Mesenchymal stem cell (in vitro differentiated cells and primary cell): ENCODE measurements around the gene VPS35L.
"Not testable (repeated sequence)": the region's sequence is repeated elsewhere in the genome, so short reads cannot be mapped to it uniquely, and the experiment has no call there.

ENCODE experiments used
- DNase-seq: peaks from one replicate; pipeline ENCODE4 v3.0.0-alpha.2; 2013
- H2AFZ ChIP-seq: one replicate; pipeline ENCODE4 v1.6.1; 2013; ENCODE audit warnings: low read depth, mild to moderate bottlenecking, control low read depth, inconsistent platforms, low read length, moderate library complexity
- H2AK5ac ChIP-seq: 2 replicates; pipeline ENCODE4 v1.6.1; 2013; ENCODE audit warnings: low read length, moderate library complexity, mild to moderate bottlenecking, inconsistent platforms; ENCODE audit not compliant: severe bottlenecking
- H2BK120ac ChIP-seq: one replicate; pipeline ENCODE4 v1.6.1; 2013; ENCODE audit warnings: low read depth, mild to moderate bottlenecking, inconsistent platforms, low read length, moderate library complexity
- H2BK12ac ChIP-seq, 2 experiments: one replicate each; pipeline ENCODE4 v1.6.1; 2013; ENCODE audit warnings: inconsistent platforms in 2 of 2, low read length in 2 of 2, mild to moderate bottlenecking in 2 of 2, moderate library complexity in 2 of 2, control low read depth in 1 of 2
- H2BK15ac ChIP-seq: one replicate; pipeline ENCODE4 v1.6.1; 2013; ENCODE audit warnings: mild to moderate bottlenecking, low read depth, inconsistent platforms; ENCODE audit not compliant: poor library complexity, severe bottlenecking
- H2BK5ac ChIP-seq: 2 replicates; pipeline ENCODE4 v1.6.1; 2013; ENCODE audit warnings: low read depth, mild to moderate bottlenecking, low read length, control low read depth, inconsistent platforms; ENCODE audit not compliant: poor library complexity, severe bottlenecking
- H3K14ac ChIP-seq, 2 experiments: one replicate each; pipeline ENCODE4 v1.6.1; 2013; ENCODE audit warnings: inconsistent platforms in 2 of 2, low read length in 2 of 2, control low read depth in 1 of 2, mild to moderate bottlenecking in 1 of 2, moderate library complexity in 1 of 2
- H3K18ac ChIP-seq, 2 experiments: one replicate each; pipeline ENCODE4 v1.6.1; 2013; ENCODE audit warnings: inconsistent platforms in 2 of 2, low read length in 2 of 2, control low read depth in 1 of 2, low read depth in 1 of 2, mild to moderate bottlenecking in 1 of 2
- H3K23ac ChIP-seq, 2 experiments: one replicate each; pipeline ENCODE4 v1.6.1; 2013; ENCODE audit warnings: inconsistent platforms in 2 of 2, low read length in 2 of 2, mild to moderate bottlenecking in 2 of 2, moderate library complexity in 2 of 2, control low read depth in 1 of 2
- H3K27ac ChIP-seq: 2 replicates; pipeline ENCODE4 v1.5.1; 2013; ENCODE audit warnings: mild to moderate bottlenecking, moderate library complexity, low read length, control low read depth, inconsistent platforms; ENCODE audit not compliant: poor library complexity, severe bottlenecking
- H3K27me3 ChIP-seq, 2 experiments: 2 replicates each; pipeline versions ENCODE4 v1.6.1 to v1.7.0; 2013; ENCODE audit warnings: low read length in 2 of 2, mild to moderate bottlenecking in 2 of 2, moderate library complexity in 2 of 2, control low read depth in 1 of 2, inconsistent platforms in 1 of 2; ENCODE audit not compliant: control insufficient read depth in 1 of 2, insufficient read depth in 1 of 2
- H3K36me3 ChIP-seq, 2 experiments: 2 replicates each; pipeline versions ENCODE4 v1.6.1 to v1.7.0; 2013; ENCODE audit warnings: low read length in 2 of 2, control low read depth in 1 of 2, inconsistent platforms in 1 of 2, low read depth in 1 of 2, mild to moderate bottlenecking in 1 of 2; ENCODE audit not compliant: insufficient read depth in 2 of 2, control insufficient read depth in 1 of 2
- H3K4ac ChIP-seq, 2 experiments: one replicate each; pipeline ENCODE4 v1.6.1; 2013; ENCODE audit warnings: inconsistent platforms in 2 of 2, low read length in 2 of 2, mild to moderate bottlenecking in 2 of 2, moderate library complexity in 2 of 2, control low read depth in 1 of 2, low read depth in 1 of 2
- H3K4me1 ChIP-seq: 2 replicates; pipeline ENCODE4 v1.6.1; 2013; ENCODE audit warnings: low read depth, low read length, control low read depth; ENCODE audit not compliant: control insufficient read depth, insufficient read depth
- H3K4me2 ChIP-seq: 2 replicates; pipeline ENCODE4 v1.6.1; 2013; ENCODE audit warnings: low read length, mild to moderate bottlenecking, inconsistent platforms; ENCODE audit not compliant: poor library complexity, severe bottlenecking
- H3K4me3 ChIP-seq, 2 experiments: 2 replicates each; pipeline versions ENCODE4 v1.5.1 to v1.7.0; 2013; ENCODE audit warnings: low read length in 2 of 2, mild to moderate bottlenecking in 2 of 2, control low read depth in 1 of 2, low read depth in 1 of 2; ENCODE audit not compliant: insufficient read depth in 1 of 2
- H3K79me1 ChIP-seq: replicated peaks from 2 replicates; pipeline ENCODE4 v1.6.1; 2013; ENCODE audit warnings: mild to moderate bottlenecking, control low read depth, low read length, inconsistent platforms; ENCODE audit not compliant: poor library complexity, severe bottlenecking
- H3K9ac ChIP-seq: 2 replicates; pipeline ENCODE4 v1.7.0; 2013; ENCODE audit warnings: mild to moderate bottlenecking, low read length, moderate library complexity
- H3K9me3 ChIP-seq: 2 replicates; pipeline ENCODE4 v1.7.0; 2013; ENCODE audit warnings: mild to moderate bottlenecking, low read length; ENCODE audit not compliant: control insufficient read depth
- H4K8ac ChIP-seq: one replicate; pipeline ENCODE4 v1.6.1; 2013; ENCODE audit warnings: inconsistent platforms, mild to moderate bottlenecking, low read length, moderate library complexity
- H4K91ac ChIP-seq: one replicate; pipeline ENCODE4 v1.6.1; 2013; ENCODE audit warnings: mild to moderate bottlenecking, low read length, inconsistent platforms
- WGBS: methylation state at CpG from one replicate; pipeline ENCODE4 v1.1.7; 2013; ENCODE audit warnings: mixed read lengths; 5-methylcytosine and 5-hydroxymethylcytosine counted together

VPS35L gene

GRCh38 chr16:19678804-19679203 is 123.3 kb downstream of the VPS35L start:
- H3K23ac ChIP-seq, result no peak overlapping the region
- H2BK15ac ChIP-seq, result no peak overlapping the region
- no peak overlapping the region for H3K4me3 ChIP-seq
- no peak overlapping the region for H2AK5ac ChIP-seq
- H4K91ac ChIP-seq, result no peak overlapping the region
- no peak overlapping the region for H2BK120ac ChIP-seq
- H3K27me3 ChIP-seq, result no peaks in the 10 kb centered on the region
- no peak overlapping the region for H2AFZ ChIP-seq
- no peak overlapping the region for H3K18ac ChIP-seq
- H3K4me1 ChIP-seq, result no peaks in the 10 kb centered on the region
- no peak overlapping the region for H3K4me2 ChIP-seq
- H3K36me3 ChIP-seq, result peaks cover 36 to 67% of the 10 kb centered on the region in 2 experiments
- WGBS, result over 99% methylated on average over 7 of the region's 7 CpGs
- no peak overlapping the region for H2BK5ac ChIP-seq
- H2BK12ac ChIP-seq, result no peak overlapping the region
- no peak overlapping the region for H4K8ac ChIP-seq
- DNase-seq, result no peak
- H3K4ac ChIP-seq, result no peak overlapping the region
- H3K9ac ChIP-seq, result no peak overlapping the region
- H3K27ac ChIP-seq, result no peak overlapping the region
- H3K9me3 ChIP-seq, result peaks cover 4% of the 10 kb centered on the region
- peaks cover 2% of the 10 kb centered on the region for H3K79me1 ChIP-seq
- H3K14ac ChIP-seq, result no peak overlapping the region

GRCh38 chr16:19679281-19679680 is 123.8 kb downstream of the VPS35L start:
- 97% methylated on average over 5 of the region's 6 CpGs for WGBS
- H2AK5ac ChIP-seq, H4K8ac ChIP-seq, H3K4me3 ChIP-seq, H3K27me3 ChIP-seq, H2BK120ac ChIP-seq, H2BK15ac ChIP-seq, H3K9me3 ChIP-seq, H3K4me2 ChIP-seq, H3K9ac ChIP-seq, H2BK12ac ChIP-seq, H3K79me1 ChIP-seq, H3K18ac ChIP-seq, H2BK5ac ChIP-seq, H3K4me1 ChIP-seq, H3K14ac ChIP-seq, H3K23ac ChIP-seq, H3K4ac ChIP-seq, H3K27ac ChIP-seq, H4K91ac ChIP-seq, DNase-seq, H2AFZ ChIP-seq: not testable (repeated sequence)
- H3K36me3 ChIP-seq, result peaks cover 39 to 70% of the 10 kb centered on the region in 2 experiments

GRCh38 chr16:19680881-19681340 is 125.4 kb downstream of the VPS35L start:
- Histone ChIP-seq H3K36me3 (peaks cover 45 to 75% of the 10 kb centered on the region in 2 experiments), H3K4me2 (no peak overlapping the region), H2AK5ac (no peak overlapping the region), H3K79me1 (peaks cover 2% of the 10 kb centered on the region), H2BK12ac (no peak overlapping the region), H4K8ac (no peak overlapping the region), H3K18ac (no peak overlapping the region), H3K27me3 (no peaks in the 10 kb centered on the region), H3K9me3 (peaks cover 9% of the 10 kb centered on the region), H2AFZ (no peak overlapping the region), H2BK120ac (no peak overlapping the region), H3K27ac (no peak overlapping the region), H3K4me1 (no peaks in the 10 kb centered on the region), H3K9ac (no peak overlapping the region), H3K14ac (no peak overlapping the region), H3K4me3 (no peak overlapping the region), H2BK15ac (no peak overlapping the region), H3K4ac (no peak overlapping the region), H4K91ac (no peak overlapping the region), H2BK5ac (no peak overlapping the region), H3K23ac (no peak overlapping the region)
- no peak for DNase-seq
- WGBS, result 97% methylated on average over 5 of the region's 6 CpGs

GRCh38 chr16:19681637-19682036 is 126.1 kb downstream of the VPS35L start:
- no peak overlapping the region for H2BK5ac ChIP-seq

More at GRCh38 chr16:19681637-19682036, 126.1 kb downstream of the VPS35L start:
- Histone ChIP-seq H4K91ac (no peak overlapping the region), H3K36me3 (peaks cover 43 to 73% of the 10 kb centered on the region in 2 experiments), H2BK15ac (no peak overlapping the region), H3K4me2 (no peak overlapping the region), H3K4me3 (no peak overlapping the region), H4K8ac (no peak overlapping the region), H3K27me3 (no peaks in the 10 kb centered on the region), H3K9me3 (peaks cover 9% of the 10 kb centered on the region), H2BK12ac (no peak overlapping the region), H2AK5ac (no peak overlapping the region), H3K23ac (no peak overlapping the region), H3K79me1 (peaks cover 4% of the 10 kb centered on the region), H2BK120ac (no peak overlapping the region), H3K14ac (no peak overlapping the region), H3K9ac (no peak overlapping the region), H3K4me1 (no peaks in the 10 kb centered on the region), H3K27ac (no peak overlapping the region), H2AFZ (no peak overlapping the region), H3K4ac (no peak overlapping the region), H3K18ac (no peak overlapping the region)
- DNase-seq, result no peak
- 93% methylated on average over 8 of the region's 12 CpGs for WGBS
